Measurements from ENCODE around the gene GPR158.
"Not testable (repeated sequence)": the region's sequence is repeated elsewhere in the genome, so short reads cannot be mapped to it uniquely, and the experiment has no call there.

Gene GPR158

DNA sequence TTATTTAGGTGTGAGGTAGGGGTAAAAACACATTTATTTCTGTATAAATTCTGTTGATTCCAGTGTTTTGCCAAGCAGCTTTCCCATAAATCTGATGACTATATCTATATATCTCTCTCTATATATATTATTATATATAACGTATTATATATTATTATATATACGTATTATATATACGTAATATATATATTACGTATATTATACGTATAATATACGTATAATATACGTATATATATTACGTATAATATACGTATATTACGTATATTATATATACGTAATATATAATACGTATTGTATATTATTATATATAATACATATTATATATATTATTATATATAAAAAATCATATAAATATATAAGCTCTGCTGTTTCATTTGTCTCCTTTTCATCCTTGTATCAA, 163.5 kb downstream of the GPR158 start:
- Mint-ChIP-seq H3K9me3 (no peaks in the 10 kb centered on the region), H3K36me3 (ENCODE audit: low read depth) (no peaks in the 10 kb centered on the region), H3K27ac (no peak overlapping the region), H3K4me1 (no peaks in the 10 kb centered on the region), H3K4me3 (no peak overlapping the region), H3K27me3 (ENCODE audit: low read depth) (no peaks in the 10 kb centered on the region)
- TF ChIP-seq, protein P1, sequence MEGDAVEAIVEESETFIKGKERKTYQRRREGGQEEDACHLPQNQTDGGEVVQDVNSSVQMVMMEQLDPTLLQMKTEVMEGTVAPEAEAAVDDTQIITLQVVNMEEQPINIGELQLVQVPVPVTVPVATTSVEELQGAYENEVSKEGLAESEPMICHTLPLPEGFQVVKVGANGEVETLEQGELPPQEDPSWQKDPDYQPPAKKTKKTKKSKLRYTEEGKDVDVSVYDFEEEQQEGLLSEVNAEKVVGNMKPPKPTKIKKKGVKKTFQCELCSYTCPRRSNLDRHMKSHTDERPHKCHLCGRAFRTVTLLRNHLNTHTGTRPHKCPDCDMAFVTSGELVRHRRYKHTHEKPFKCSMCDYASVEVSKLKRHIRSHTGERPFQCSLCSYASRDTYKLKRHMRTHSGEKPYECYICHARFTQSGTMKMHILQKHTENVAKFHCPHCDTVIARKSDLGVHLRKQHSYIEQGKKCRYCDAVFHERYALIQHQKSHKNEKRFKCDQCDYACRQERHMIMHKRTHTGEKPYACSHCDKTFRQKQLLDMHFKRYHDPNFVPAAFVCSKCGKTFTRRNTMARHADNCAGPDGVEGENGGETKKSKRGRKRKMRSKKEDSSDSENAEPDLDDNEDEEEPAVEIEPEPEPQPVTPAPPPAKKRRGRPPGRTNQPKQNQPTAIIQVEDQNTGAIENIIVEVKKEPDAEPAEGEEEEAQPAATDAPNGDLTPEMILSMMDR (IDR thresholded peaks at IDR 0.05; ENCODE audit: unreplicated experiment in 3 of 3) = no peak

DNA sequence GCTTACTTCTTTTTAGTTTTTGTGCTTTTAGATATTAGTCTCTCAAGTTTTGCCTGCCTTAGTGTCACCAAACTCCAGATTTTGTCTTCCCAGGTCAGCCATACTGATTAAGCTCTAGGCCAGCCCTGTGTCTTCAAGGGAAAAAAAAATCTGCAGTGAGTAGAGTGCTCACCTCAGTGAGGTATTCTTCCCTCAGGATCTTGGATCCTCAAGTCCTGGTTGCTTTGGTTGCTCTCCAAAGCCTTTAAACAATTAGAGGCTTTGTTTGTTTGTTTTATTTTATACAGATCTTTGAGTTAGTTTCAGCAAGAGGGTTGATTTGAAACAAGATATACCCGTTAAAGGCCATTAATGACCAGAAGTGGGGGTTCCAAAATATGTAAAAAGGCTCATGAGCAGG, 165.2 kb downstream of the GPR158 start:
- TF ChIP-seq, protein P1 (IDR thresholded peaks at IDR 0.05; ENCODE audit: unreplicated experiment in 3 of 3) = no peak
- Mint-ChIP-seq H3K4me1 (no peaks in the 10 kb centered on the region), H3K9me3 (no peaks in the 10 kb centered on the region), H3K27me3 (ENCODE audit: low read depth) (no peaks in the 10 kb centered on the region), H3K4me3 (no peak overlapping the region), H3K27ac (no peak overlapping the region), H3K36me3 (ENCODE audit: low read depth) (no peaks in the 10 kb centered on the region)

DNA sequence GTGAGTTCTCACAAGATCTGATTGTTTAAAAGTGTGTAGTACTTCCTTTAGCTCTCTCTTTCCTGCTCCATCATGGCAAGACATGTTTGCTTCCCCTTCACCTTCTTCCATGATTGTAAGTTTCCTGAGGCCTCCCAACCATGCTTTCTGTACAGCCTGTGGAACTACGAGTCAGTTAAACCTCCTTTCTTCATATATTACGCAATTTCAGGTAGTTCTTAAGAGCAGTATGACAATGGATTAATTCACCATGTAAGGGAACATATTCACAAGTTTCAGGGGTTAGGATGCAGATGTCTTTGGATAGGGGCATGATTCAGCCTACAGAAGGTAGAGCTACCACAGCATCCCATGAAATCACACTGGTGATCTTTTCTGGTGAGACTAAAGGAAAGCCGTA, 174.7 kb downstream of the GPR158 start:
- H3K36me3 Mint-ChIP-seq (ENCODE audit: low read depth) = no peaks in the 10 kb centered on the region
- TF ChIP-seq, protein P1 (IDR thresholded peaks at IDR 0.05; ENCODE audit: unreplicated experiment in 3 of 3) = no peak
- no peak overlapping the region for H3K27ac Mint-ChIP-seq
- no peaks in the 10 kb centered on the region for H3K9me3 Mint-ChIP-seq
- no peaks in the 10 kb centered on the region for H3K27me3 Mint-ChIP-seq (ENCODE audit: low read depth)
- H3K4me1 Mint-ChIP-seq = no peaks in the 10 kb centered on the region
- H3K4me3 Mint-ChIP-seq = no peak overlapping the region

DNA sequence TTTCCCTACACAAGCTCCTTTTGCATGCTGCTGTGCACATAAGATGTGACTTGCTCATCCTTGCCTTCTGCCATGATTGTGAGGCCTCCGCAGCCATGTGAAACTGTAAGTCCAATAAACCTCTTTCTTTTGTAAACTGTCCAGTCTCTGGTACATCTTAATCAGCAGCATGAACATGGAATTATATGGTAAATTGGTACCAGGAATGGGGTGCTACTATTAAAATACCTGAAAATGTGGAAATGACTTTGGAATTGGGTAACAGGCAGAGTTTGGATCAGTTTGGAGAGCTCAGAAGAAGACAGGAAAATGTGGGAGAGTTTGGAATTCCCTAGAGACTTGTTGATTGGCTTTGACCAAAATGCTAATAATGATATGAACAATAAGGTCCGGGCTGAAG, 181.8 kb downstream of the GPR158 start:
- TF ChIP-seq, protein P1 (IDR thresholded peaks at IDR 0.05; ENCODE audit: unreplicated experiment in 3 of 3) = no peak
- no peak overlapping the region for H3K4me3 Mint-ChIP-seq
- peaks cover 35% of the 10 kb centered on the region for H3K9me3 Mint-ChIP-seq
- H3K36me3 Mint-ChIP-seq (ENCODE audit: low read depth) = no peaks in the 10 kb centered on the region
- no peaks in the 10 kb centered on the region for H3K4me1 Mint-ChIP-seq
- no peaks in the 10 kb centered on the region for H3K27me3 Mint-ChIP-seq (ENCODE audit: low read depth)
- no peak overlapping the region for H3K27ac Mint-ChIP-seq

DNA sequence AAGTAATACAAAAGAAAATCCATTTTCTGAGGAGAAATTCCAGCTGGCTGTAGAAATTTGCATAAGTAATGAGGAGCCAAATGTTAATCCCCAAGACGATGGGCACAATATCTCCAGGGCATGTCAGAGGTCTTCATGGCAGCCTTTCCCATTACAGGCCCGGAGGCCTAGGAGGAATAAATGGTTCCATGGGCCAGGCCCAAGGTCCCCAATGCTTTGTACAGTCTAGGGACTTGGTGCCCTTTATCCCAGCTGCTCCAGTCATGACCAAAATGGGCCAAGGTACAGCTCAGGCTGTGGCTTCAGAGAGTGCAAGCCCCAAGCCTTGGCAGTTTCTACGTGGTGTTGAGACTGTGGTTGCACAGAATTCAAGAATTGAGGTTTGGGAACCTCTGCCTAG, 182.5 kb downstream of the GPR158 start:
- Mint-ChIP-seq H3K27ac (no peak overlapping the region), H3K9me3 (peaks cover 35% of the 10 kb centered on the region), H3K36me3 (ENCODE audit: low read depth) (no peaks in the 10 kb centered on the region), H3K4me3 (no peak overlapping the region), H3K4me1 (no peaks in the 10 kb centered on the region), H3K27me3 (ENCODE audit: low read depth) (no peaks in the 10 kb centered on the region)
- TF ChIP-seq, protein P1 (IDR thresholded peaks at IDR 0.05; ENCODE audit: unreplicated experiment in 3 of 3) = no peak

DNA sequence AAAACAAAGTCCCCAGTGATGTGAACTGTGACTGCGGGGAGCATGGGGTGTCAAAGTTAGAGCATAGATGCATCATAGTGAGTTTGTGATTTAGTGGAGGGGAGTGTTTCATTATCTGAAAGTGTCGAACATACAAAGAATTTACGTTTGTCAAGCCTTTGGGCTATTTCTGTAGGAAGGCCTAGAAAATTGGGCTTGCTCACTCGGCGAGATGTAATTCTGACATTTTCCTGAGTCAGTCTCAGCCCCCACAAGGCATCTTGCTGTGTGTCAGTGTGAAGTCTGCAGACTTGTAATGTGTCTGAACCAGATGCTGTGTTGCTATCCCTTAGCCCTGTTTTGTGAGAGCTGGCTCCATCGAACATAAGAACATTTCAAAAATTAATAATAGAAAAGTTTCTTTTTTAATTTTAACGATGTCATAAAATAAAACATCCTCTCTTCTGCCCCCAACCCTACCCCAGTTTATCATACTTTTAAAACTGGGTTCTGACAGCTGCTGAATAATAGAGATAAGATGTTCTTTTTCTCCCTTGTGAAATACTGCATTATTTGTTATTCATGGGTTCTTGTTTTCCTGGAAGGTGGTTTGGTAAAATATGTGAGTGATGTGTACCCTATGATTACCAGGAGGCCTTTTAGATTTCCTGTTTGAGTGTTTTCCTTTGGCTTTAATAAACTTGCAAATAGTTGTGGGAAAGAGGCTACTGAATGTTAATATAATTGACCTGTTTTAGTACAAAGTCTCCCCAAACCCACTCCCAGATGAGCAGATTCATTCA, 207.4 kb downstream of the GPR158 start:
- TF ChIP-seq, protein P1 (IDR thresholded peaks at IDR 0.05; ENCODE audit: unreplicated experiment in 3 of 3) = no peak
- peaks cover 7% of the 10 kb centered on the region for H3K9me3 Mint-ChIP-seq
- H3K4me3 Mint-ChIP-seq = no peak overlapping the region
- no peaks in the 10 kb centered on the region for H3K36me3 Mint-ChIP-seq (ENCODE audit: low read depth)
- H3K4me1 Mint-ChIP-seq = no peaks in the 10 kb centered on the region
- H3K27ac Mint-ChIP-seq = no peak overlapping the region
- H3K27me3 Mint-ChIP-seq (ENCODE audit: low read depth) = no peaks in the 10 kb centered on the region

DNA sequence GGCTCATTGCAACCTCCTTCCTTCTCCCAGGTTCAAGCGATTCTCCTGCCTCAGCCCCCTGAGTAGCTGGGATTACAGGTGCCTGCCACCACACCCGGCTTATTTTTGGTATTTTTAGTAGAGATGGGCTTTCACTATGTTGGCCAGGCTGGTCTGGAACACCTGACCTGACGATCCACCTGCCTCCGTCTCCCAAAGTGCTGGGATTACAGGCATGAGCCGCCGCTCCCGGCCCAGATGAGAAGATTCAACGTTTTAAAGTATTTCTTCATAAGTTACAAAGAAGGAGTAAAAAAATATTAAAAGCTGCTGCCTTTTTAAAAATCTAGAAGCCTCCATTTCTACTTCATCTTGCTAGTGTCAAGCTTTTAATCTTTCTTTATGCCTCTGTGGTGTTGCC, 208.1 kb downstream of the GPR158 start:
- not testable (repeated sequence) for H3K4me3 Mint-ChIP-seq; H3K27ac Mint-ChIP-seq; H3K9me3 Mint-ChIP-seq; H3K27me3 Mint-ChIP-seq (ENCODE audit: low read depth); H3K36me3 Mint-ChIP-seq (ENCODE audit: low read depth); H3K4me1 Mint-ChIP-seq
